Activated CD4-positive, alpha-beta T cell treated with anti-CD3 and anti-CD28 coated beads, Interleukin-2, amount 10 ng/mL, durations not matched to agents 7 days and 5 days (primary cell): ENCODE results near the gene CEP170. TPM values are rescaled to one million over a fixed set of nuclear protein-coding genes. Genes with fewer than 3 reads are reported as not detected.
"Not testable (repeated sequence)": the region's sequence is repeated elsewhere in the genome, so short reads cannot be mapped to it uniquely, and the experiment has no call there.

Experiments
- CTCF ChIA-PET: fragments of 350-600 bp; sonication (Branson Sonifier 250); formaldehyde crosslinking; loops from one replicate; lab custom pipeline; 2021; ENCODE audit warnings: antibody characterized with exemption; lab: Charles Lee
- POLR2A ChIA-PET: fragments of 350-600 bp; sonication (Branson Sonifier 250); formaldehyde crosslinking; loops from one replicate; lab custom pipeline; 2021; ENCODE audit warnings: antibody characterized with exemption; lab: Charles Lee
- DNase-seq: peaks from one replicate; pipeline ENCODE4 v3.0.0-alpha.2; 2020
- H3K27ac Mint-ChIP-seq: one replicate; pipeline ENCODE4 v1.8.0; 2021; ENCODE audit warnings: mild to moderate bottlenecking, moderate library complexity, mixed read lengths
- H3K27me3 Mint-ChIP-seq: one replicate; pipeline ENCODE4 v1.8.0; 2021; ENCODE audit warnings: mixed read lengths
- H3K36me3 Mint-ChIP-seq: one replicate; pipeline ENCODE4 v1.8.0; 2021; ENCODE audit warnings: low read depth, mixed read lengths
- H3K4me1 Mint-ChIP-seq: one replicate; pipeline ENCODE4 v1.8.0; 2021; ENCODE audit warnings: mixed read lengths
- H3K4me3 Mint-ChIP-seq: one replicate; pipeline ENCODE4 v1.8.0; 2021; ENCODE audit warnings: mild to moderate bottlenecking, moderate library complexity, mixed read lengths
- H3K9me3 Mint-ChIP-seq: one replicate; pipeline ENCODE4 v1.8.0; 2021; ENCODE audit warnings: mixed read lengths
- total RNA-seq, 2 experiments: library from RNA; stranded (reverse); gene quantifications; one replicate each; pipeline ENCODE4 v1.2.3, GENCODE V29; 2021

CEP170 gene
- total RNA-seq, 2 experiments from 2014 or later, result 32.1 to 39.8 TPM

DNA sequence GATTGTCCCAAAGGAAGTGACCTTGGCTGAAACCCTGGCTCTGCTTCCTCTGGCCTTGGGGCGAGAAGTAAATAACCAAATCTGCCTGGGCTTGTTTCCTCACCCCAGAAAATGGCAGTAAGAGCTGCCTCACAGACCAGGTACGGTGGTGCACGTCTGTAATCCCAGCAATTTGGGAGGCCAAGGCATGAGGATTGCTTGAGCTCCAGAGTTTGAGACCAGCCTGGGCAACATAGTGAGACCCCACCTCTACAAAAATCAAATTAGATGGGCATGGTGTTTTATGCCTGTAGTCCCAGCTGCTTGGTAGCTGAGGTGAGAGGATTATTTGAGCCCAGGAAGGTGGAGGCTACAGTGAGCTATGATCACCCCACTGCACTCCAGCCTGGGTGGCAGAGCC lies 140.3 kb downstream of the CEP170 start:
- CTCF ChIA-PET, result not testable (repeated sequence)

DNA sequence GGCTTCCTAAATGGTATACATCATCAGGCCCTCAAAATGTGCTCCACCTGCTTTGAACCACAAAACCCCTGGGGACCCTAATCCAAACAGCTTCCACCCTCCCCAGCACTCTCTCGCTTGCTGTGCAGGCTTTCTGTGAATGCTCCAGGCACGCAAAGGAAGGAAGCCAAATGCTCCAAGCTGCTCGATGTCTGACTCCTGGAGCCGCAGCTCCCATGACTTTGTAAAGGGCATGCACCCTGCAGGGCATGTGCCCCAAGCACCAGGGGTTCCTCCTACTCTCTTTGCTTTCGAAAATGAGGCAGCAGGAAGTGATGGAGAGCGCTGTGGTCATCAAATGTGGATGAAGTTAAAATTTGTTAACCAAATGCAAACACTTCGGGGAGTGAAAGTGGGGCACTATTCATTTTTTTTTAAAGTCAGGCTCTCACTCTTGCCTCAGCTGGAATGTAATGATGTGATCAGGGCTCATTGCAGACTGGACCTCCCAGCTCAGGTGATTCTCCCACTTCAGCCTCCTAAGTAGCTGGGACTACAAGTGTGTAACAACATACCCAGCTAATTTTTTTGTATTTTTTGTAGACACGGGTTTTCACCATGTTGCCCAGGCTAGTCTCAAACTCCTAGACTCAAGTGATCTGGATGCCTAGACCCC lies 140.9 kb downstream of the CEP170 start:
- POLR2A ChIA-PET, CTCF ChIA-PET: not testable (repeated sequence)
- peak; percentile 7 for DNase-seq

More for the DNA sequence above, 140.3 kb downstream of the CEP170 start:
- H3K4me1 Mint-ChIP-seq, H3K27me3 Mint-ChIP-seq, H3K4me3 Mint-ChIP-seq, H3K36me3 Mint-ChIP-seq, H3K27ac Mint-ChIP-seq, H3K9me3 Mint-ChIP-seq, POLR2A ChIA-PET, DNase-seq: not testable (repeated sequence)

GRCh38 chr1:243107171-243107570 lies 147.9 kb downstream of the CEP170 start:
- CTCF ChIA-PET, H3K27ac Mint-ChIP-seq, H3K4me3 Mint-ChIP-seq, H3K9me3 Mint-ChIP-seq, POLR2A ChIA-PET, DNase-seq, H3K27me3 Mint-ChIP-seq, H3K36me3 Mint-ChIP-seq, H3K4me1 Mint-ChIP-seq: not testable (repeated sequence)

More for the DNA sequence above, 140.9 kb downstream of the CEP170 start:
- H3K36me3 Mint-ChIP-seq, H3K27me3 Mint-ChIP-seq, H3K9me3 Mint-ChIP-seq, H3K4me1 Mint-ChIP-seq, H3K4me3 Mint-ChIP-seq: not testable (repeated sequence)
- H3K27ac Mint-ChIP-seq, result peak overlapping the region; percentile 77

DNA sequence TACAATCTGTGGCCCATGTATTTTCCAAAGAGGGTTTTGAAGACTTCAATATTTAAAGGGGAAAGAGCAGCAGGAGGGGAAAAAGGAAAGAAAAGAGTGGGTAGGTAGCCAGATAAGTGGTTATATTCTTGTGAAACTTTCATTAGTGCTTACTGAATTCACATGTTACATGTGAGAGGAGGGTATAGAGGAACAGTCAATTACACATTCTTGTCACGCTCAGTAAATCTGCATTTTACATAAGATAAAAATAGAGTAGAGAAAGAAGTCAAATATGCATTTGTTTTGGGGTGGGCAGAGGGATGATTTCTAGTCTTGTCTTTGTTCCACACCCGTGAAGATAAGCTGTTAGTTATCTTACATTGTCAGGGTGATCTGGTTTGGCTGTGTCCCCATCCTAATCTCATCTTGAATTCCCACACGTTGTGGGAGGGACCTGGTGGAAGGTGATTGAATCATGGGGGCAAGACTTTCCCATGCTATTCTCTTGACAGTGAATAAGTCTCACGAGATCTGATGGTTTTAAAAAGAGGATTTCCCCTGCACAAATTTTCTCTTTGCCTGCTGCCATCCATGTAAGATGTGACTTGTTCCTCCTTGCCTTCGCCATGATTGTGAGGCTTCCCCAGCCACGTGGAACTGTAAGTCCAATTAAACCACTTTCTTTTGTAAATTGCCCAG lies 149.3 kb downstream of the CEP170 start:
- H3K27me3 Mint-ChIP-seq, POLR2A ChIA-PET, CTCF ChIA-PET, H3K36me3 Mint-ChIP-seq, H3K4me3 Mint-ChIP-seq, H3K4me1 Mint-ChIP-seq, H3K27ac Mint-ChIP-seq, H3K9me3 Mint-ChIP-seq, DNase-seq: not testable (repeated sequence)

DNA sequence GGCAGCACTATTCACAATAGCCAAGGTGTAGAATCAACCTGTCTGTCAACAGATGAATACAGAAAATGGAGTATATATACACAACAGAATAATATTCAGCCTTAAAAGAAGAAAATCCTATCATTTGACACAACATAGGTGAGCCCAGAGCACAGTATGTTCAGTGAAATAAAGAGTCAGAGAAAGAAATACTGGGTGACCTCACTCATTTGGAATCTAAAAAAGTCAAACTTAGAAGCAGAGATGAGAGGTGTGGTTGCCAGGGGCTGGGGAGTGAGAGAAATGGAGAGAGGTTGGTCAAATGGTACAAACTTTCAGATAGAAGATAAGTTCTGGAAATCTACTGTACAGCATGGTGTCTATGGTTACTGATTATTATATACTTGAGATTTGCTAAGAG lies 150.0 kb downstream of the CEP170 start:
- POLR2A ChIA-PET, H3K4me1 Mint-ChIP-seq, H3K4me3 Mint-ChIP-seq, H3K27ac Mint-ChIP-seq, DNase-seq, H3K9me3 Mint-ChIP-seq, CTCF ChIA-PET, H3K27me3 Mint-ChIP-seq, H3K36me3 Mint-ChIP-seq: not testable (repeated sequence)

DNA sequence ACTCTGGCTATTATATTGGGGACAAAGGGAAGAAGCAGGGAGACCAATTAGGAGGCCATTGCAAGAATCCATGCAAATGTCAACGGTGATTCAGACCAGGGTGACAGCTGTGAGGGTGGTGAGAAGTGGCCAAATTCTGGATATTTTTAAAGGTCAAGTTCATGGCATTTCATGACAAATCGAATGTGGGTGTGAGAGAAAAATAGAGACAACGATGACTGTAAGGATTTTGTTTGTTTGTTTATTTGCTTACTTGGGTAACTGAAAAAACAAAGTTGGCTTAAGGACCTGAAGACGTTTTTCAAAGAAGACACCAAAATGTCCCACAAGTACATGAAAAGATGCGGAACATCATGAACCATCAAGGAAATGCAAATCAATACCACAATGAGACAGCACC lies 150.6 kb downstream of the CEP170 start:
- DNase-seq, H3K9me3 Mint-ChIP-seq, H3K27ac Mint-ChIP-seq, H3K4me1 Mint-ChIP-seq, H3K27me3 Mint-ChIP-seq, CTCF ChIA-PET, POLR2A ChIA-PET, H3K36me3 Mint-ChIP-seq, H3K4me3 Mint-ChIP-seq: not testable (repeated sequence)

- H3K4me1 Mint-ChIP-seq, H3K36me3 Mint-ChIP-seq: not testable (repeated sequence)
These were observed 153.5 kb downstream of the CEP170 start for GRCh38 chr1:243101551-243102050.

GRCh38 chr1:243087368-243087767 lies 167.7 kb downstream of the CEP170 start:
- DNase-seq, H3K4me1 Mint-ChIP-seq, H3K27ac Mint-ChIP-seq, CTCF ChIA-PET, POLR2A ChIA-PET, H3K9me3 Mint-ChIP-seq, H3K27me3 Mint-ChIP-seq, H3K4me3 Mint-ChIP-seq, H3K36me3 Mint-ChIP-seq: not testable (repeated sequence)

More at GRCh38 chr1:243101551-243102050, 153.5 kb downstream of the CEP170 start:
- H3K9me3 Mint-ChIP-seq, H3K27me3 Mint-ChIP-seq, CTCF ChIA-PET: not testable (repeated sequence)
- H3K4me3 Mint-ChIP-seq, result peak overlapping the region; percentile 88
- H3K27ac Mint-ChIP-seq, result peak overlapping the region; percentile 99
- POLR2A ChIA-PET, result interaction anchor here (0.6 to 0.7 kb wide), 3 partner anchors 44 to 514 kb away, joined by 4 to 6 read pairs (median 5); partner anchors contain the start of genes CEP170 and SDCCAG8
- DNase-seq, result peak; percentile 89

Other genes starting within 250 kb of the CEP170 start
- gene SDCCAG8, start 760 bp upstream of the CEP170 start, total RNA-seq, result 10 to 100 TPM; 23.8 to 26.4 TPM